Upper lobe of left lung (tissue), 4 donors: ENCODE results near the gene PCIF1.

ENCODE experiments used
- CTCF ChIP-seq, 6 experiments: fragments of 450-650 bp in 4 of 6; fragments of 200-600 bp in 2 of 6; sonication (generic) in 2 of 6; IDR thresholded peaks; one replicate each; pipeline ENCODE4 v1.5.1; 2016 to 2019; ENCODE audit warnings: antibody characterized with exemption in 6 of 6
- POLR2A ChIP-seq, 4 donors: fragments of 450-650 bp; IDR thresholded peaks; one replicate each; pipeline ENCODE4 v1.5.1; 2016 to 2017; ENCODE audit warnings: antibody characterized with exemption in 4 of 4, mild to moderate bottlenecking in 2 of 4
- POLR2AphosphoS5 ChIP-seq, 2 donors: sonication (generic); formaldehyde crosslinking; IDR thresholded peaks; one replicate each; pipeline ENCODE4 v1.5.1; 2017; ENCODE audit warnings: antibody characterized with exemption in 2 of 2

DNA sequence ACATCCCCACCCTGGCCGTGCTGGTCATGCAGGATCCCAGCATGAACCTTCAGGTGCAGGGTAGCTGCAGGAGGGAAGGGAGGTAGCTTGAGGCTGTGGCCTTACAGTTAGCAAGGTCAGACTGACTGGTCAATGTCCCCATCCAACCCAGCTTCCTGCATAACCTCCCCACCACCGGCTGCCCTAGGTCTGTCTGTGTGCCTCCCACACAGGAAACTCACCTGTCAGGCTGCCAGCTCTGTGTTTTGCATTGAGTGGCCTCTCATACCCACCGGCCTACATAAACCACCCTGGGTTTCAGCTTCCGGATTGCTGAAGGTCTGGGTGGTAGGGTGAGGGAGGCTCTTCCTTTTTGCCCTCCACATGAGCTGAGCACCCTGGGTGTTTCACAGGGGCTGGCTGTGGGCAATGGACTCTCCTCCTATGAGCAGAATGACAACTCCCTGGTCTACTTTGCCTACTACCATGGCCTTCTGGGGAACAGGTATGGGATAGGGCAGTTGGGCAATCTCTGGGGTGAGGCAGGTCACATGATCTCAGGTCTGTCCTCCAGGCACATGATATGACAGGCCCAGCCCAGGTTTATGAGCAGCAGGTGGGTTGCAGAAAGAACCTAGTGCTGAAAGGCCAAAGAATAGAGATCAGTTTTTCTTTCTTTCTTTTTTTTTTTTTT, 41.5 kb upstream of the PCIF1 start:
- TF ChIP-seq CTCF (IDR thresholded peaks at IDR 0.05) = no peak
- TF ChIP-seq POLR2A (IDR thresholded peaks at IDR 0.05) = peak in 1 of 4 donors; percentile 33
- no peak for TF ChIP-seq POLR2AphosphoS5 (IDR thresholded peaks at IDR 0.05)
